GM18505 (cell line): Measurements from ENCODE around the gene DNAJC4.

ENCODE experiments used
- ATAC-seq: cut with Tn5 transposase; IDR thresholded peaks from one replicate; pipeline ENCODE4 v1.9.1; 2021; ENCODE audit not compliant: unreplicated experiment
- POLR2A ChIP-seq: IDR thresholded peaks from 4 replicates; pipeline ENCODE4 v1.6.1; 2011; ENCODE audit warnings: borderline replicate concordance; ENCODE audit not compliant: insufficient read depth, insufficient read length; ENCODE audit errors: extremely low read depth

DNAJC4 gene

DNA sequence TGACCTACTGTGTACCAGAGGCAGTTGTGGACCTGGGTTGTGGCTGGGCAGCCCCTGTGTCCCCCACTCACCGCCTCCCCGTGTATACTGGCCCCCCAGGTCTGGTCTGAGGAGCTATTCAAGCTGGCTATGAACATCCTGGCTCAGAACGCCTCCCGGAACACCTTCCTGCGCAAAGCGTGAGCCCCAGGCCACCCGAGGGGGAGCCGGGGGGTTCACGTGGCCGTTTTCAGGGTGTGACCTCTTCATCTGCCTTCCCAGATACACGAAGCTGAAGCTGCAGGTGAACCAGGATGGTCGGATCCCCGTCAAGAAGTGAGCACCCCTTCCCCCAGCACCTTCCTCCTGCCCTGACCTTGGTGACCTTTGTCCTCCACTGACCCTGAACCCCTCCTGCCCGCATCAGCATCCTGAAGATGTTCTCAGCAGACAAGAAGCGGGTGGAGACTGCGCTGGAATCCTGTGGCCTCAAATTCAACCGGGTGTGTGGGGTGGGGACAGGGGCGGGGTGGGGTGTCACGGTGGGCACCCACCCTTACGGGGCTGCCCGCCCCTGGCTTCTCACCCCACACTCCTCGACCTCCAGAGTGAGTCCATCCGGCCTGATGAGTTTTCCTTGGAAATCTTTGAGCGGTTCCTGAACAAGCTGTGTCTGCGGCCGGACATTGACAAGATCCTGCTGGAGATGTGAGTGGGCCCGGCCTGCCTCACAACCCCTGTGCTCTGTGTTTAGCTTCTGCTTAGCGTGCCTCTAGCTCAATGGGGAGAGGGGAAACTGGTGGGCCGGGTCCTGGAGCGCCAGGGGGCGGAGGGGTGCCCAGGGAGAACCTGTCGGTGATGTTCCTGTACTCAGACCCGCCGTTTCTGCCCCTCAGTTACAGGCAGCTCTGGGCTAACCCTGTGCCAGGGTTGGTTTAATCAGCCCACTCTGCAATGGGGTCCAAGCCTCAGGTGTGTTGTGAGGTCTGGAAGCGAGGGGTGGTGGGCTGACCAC, 25.1 kb downstream of the DNAJC4 start:
- TF ChIP-seq POLR2A = no peak
- no peak for ATAC-seq

DNA sequence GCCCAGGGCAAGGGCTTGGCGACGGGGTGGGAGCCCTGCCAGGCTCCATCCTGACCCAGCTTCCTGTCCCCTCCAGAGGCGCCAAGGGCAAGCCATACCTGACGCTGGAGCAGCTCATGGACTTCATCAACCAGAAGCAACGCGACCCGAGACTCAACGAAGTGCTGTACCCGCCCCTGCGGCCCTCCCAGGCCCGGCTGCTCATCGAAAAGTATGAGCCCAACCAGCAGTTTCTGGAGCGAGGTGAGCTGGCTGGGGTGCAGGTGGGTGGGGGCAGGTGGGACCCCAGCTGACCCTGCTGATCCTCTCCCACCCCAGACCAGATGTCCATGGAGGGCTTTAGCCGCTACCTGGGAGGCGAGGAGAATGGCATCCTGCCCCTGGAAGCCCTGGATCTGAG, 26.0 kb downstream of the DNAJC4 start:
- no peak for ATAC-seq
- no peak for TF ChIP-seq POLR2A

DNA sequence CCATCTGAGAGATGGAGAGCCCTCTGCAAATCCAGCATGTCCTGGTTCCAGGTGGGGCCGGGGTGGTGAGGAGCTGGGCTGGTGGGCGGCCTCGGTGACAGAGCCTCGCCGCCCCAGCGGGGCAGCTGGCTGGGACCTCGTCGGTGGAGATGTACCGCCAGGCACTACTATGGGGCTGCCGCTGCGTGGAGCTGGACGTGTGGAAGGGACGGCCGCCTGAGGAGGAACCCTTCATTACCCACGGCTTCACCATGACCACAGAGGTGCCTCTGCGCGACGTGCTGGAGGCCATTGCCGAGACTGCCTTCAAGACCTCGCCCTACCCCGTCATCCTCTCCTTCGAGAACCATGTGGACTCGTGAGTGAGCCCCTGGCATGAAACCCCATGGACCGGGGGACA, 28.0 kb downstream of the DNAJC4 start:
- no peak for ATAC-seq
- no peak for TF ChIP-seq POLR2A

DNA sequence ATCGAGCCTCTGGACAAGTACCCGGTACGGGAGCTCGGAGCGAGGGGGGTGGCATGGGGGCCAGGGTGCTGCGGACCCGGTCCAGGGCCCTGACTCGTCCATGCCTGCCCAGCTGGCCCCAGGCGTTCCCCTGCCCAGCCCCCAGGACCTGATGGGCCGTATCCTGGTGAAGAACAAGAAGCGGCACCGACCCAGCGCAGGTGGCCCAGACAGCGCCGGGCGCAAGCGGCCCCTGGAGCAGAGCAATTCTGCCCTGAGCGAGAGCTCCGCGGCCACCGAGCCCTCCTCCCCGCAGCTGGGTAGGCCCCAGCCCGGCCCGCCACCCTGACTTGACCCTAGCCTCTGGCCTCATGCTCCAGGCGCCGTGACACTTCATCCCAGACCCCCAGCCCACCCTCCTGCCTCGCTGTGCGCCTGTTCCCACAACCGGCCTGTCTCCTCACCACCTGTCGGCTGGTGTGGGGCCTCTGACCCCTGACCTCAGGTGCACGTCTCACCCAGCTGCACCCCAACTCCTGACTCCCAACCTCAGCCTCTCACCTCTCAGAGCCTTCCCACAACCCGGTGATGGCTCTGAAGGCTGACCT, 28.7 kb downstream of the DNAJC4 start:
- no peak for ATAC-seq
- no peak for TF ChIP-seq POLR2A

DNA sequence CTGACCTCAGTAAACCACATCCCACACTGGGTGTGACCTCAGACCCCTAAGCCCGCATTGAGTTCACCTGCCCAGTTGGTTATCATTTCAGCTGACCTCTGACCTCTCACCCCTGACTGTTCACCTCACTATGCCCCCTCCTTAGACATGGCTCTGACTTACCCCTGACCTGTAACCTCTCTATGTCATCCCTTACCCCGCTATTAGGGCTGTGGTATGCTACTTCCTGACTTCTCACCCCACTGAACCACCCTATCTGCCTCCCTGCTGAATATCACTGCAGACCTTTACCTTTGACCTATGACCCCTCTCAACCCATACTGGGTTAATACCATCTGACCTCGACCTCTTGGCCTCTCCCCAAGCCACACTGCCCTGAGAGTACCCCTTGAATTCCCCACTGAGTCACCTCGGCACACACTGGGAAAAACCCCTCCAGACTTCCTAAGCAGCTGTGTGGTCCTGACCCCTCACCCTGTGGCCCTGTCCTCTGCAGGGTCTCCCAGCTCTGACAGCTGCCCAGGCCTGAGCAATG, 29.3 kb downstream of the DNAJC4 start:
- no peak for ATAC-seq
- TF ChIP-seq POLR2A = no peak

DNA sequence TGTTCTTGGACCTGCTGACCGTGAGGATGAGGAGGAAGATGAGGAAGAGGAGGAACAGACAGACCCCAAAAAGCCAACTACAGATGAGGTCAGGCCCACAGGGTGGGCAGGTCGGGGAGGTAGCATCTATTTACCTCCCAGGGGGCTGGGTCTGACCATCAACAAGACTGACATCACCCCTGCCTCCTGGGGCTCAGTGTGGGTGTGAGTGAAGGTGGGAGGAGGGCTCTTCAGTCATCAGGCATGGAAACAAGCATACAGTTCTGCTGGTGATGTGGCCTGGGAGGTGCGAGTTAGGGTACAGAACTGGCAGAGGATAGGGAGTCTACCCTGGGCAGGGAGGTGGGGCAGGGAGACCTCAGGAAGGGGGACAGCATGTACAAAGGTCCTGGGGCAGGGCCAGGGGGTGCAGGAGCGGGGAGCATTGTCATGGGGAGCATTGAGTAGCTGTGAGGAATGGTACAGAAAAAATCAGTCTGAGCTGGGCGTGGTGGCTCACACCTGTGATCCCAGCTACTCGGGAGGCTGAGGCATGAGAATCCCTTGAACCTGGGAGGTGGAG, 29.9 kb downstream of the DNAJC4 start:
- no peak for TF ChIP-seq POLR2A
- no peak for ATAC-seq

DNA sequence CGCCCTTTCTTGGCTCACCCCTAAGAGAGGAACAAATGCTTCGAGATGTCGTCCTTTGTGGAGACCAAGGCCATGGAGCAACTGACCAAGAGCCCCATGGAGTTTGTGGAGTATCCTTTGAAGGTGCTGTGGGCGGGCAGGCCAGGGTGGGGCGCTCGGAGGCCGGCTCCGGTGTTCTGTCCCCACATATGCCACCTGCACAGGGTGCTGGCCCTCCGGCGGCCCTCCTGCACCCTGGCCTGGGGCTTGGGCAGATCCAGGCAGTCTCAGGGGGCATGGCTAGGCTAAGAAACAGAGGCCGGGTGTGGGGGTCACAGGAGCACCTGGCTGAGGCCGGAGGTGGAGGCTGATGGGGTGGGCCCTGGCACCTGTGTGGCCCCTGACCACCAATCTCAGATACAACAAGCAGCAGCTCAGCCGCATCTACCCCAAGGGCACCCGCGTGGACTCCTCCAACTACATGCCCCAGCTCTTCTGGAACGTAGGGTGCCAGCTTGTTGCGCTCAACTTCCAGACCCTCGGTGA, 31.3 kb downstream of the DNAJC4 start:
- TF ChIP-seq POLR2A = no peak
- ATAC-seq = no peak

DNA sequence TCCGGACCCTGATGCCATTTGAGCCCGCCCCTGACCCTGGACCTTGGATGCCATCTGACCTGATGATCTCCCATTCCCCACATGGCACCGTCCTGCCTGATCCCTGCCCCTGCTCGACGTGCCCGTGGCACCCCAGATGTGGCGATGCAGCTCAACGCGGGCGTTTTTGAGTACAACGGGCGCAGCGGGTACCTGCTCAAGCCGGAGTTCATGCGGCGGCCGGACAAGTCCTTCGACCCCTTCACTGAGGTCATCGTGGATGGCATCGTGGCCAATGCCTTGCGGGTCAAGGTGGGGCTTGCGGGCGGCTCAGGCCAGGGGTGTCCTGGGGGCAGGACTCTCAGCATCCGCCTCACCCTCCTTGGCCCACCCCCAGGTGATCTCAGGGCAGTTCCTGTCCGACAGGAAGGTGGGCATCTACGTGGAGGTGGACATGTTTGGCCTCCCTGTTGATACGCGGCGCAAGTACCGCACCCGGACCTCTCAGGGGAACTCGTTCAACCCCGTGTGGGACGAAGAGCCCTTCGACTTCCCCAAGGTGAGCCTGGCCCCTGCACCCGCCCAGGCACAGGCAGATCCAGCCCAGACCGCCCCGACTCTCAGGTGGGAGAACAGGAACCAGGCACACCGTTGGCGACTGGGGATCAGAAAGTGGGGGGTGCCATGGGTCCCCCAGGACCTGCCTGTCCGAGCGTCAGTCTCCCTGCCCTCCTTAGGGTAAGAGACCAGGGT, 32.1 kb downstream of the DNAJC4 start:
- ATAC-seq = no peak
- TF ChIP-seq POLR2A = no peak

DNA sequence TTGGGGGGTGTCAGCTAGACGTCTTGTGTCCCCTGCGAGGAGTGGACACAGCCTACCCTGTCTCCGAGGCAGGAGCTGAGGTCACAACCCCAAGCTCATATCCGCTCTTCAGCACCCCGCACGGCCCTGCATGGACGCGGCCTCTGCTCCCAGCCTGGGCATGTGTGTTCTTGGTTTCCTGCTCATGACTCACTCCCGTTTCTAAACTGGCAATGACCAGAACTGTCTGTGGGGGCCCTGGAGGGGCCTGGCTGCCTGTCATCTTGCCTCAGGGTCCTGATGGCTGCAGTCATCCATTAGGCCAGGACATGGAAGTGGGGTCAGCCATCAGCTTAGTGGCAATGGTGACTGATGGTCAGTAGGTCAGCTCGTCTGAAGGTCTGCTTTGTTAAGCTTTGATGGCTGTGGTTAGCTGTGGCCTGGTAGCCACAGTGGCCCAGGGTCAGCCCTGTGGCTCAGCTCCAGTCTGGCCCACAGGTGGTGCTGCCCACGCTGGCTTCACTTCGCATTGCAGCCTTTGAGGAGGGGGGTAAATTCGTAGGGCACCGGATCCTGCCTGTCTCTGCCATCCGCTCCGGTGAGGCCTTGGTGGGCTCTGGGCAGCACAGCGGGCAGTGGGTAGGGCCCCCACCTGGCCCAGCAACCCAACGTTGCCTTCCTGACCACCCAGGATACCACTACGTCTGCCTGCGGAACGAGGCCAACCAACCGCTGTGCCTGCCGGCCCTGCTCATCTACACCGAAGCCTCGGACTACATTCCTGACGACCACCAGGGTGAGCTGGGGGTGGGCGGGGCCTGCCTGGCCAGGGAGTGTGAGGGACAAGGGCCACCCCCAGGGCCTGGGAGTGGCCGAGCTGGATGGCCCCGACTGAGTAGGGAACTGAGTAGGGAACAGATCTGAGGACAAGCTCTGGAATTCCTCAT, 32.9 kb downstream of the DNAJC4 start:
- ATAC-seq = no peak
- TF ChIP-seq POLR2A = no peak

DNA sequence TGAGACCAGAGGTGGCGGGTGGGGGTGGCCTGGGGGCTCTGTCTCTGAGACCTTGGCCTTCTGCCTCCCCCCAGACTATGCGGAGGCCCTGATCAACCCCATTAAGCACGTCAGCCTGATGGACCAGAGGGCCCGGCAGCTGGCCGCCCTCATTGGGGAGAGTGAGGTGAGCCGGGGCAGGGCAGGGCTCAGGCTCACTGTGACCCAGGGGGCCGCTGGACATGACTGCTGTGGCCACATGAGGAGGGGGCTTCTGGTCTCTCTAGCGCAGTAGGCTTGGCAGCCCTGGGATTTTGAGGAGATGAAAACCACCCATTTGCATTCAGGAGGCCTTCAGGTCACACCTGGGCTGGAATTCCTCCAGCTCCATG, 33.6 kb downstream of the DNAJC4 start:
- no peak for TF ChIP-seq POLR2A
- no peak for ATAC-seq

DNA sequence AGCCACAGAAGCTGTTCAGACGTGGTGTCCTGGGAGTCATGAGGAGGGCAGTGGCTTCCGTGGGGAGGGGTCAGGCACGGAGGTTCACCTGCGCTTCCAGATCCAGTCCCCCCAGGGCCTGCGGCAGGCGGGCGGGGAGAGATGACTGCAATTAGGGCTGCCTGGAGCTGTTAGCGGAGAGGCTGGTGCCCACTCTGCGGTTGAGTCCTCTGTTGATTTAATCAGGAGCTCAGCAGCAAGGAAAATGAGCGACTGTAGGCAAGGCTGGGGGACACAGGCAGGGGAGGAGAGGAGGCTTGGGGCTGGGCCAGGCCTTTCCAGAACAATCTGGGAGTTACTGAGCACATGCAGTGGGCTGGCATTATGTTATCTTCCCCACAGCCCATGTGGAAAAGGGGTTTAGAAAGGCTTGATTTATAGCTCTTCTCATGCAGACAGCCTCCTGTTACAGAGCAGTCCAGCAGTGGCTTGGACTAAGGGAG, 34.1 kb downstream of the DNAJC4 start:
- no peak for TF ChIP-seq POLR2A
- ATAC-seq = no peak
